ENCODE results near the gene PRSS2.
A peak's percentile ranks its signal among the peaks of the same experiment; 100 is the strongest.

PRSS2 gene

DNA sequence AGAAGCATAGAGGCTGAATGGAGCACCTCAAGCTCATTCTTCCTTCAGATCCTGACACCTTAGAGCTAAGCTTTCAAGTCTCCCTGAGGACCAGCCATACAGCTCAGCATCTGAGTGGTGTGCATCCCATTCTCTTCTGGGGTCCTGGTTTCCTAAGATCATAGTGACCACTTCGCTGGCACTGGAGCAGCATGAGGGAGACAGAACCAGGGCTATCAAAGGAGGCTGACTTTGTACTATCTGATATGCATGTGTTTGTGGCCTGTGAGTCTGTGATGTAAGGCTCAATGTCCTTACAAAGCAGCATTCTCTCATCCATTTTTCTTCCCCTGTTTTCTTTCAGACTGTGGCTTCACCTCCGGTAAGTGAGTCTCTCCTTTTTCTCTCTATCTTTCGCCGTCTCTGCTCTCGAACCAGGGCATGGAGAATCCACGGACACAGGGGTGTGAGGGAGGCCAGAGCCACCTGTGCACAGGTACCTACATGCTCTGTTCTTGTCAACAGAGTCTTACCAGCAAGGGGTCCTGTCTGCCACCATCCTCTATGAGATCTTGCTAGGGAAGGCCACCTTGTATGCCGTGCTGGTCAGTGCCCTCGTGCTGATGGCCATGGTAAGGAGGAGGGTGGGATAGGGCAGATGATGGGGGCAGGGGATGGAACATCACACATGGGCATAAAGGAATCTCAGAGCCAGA lies 31.0 kb downstream of the PRSS2 start:
- DNase-seq (ENCODE audit: low read depth, low spot score): no peak

DNA sequence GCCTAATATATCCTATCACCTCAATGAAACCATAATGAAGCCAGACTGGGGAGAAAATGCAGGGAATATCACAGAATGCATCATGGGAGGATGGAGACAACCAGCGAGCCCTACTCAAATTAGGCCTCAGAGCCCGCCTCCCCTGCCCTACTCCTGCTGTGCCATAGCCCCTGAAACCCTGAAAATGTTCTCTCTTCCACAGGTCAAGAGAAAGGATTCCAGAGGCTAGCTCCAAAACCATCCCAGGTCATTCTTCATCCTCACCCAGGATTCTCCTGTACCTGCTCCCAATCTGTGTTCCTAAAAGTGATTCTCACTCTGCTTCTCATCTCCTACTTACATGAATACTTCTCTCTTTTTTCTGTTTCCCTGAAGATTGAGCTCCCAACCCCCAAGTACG lies 31.5 kb downstream of the PRSS2 start:
- DNase-seq (ENCODE audit: low read depth, low spot score): no peak

DNA sequence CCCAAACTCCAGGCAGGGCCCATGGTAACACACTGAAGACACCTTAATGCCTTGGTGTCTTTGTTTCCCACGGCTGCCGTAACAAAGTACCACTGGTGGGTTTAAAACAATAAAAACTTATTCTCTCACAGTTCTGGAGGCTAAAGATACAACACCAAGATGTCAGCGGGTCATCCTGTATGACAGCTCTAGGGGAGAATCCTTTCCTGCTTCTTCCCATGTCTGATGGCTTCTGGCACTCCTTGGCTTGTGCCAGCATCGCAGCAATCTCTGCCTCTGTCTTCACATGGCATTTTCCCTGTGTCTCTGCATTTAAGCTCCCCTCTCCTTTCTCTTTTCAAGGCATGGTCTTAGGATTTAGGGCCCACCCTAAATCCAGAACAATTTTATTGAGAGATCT lies 33.1 kb downstream of the PRSS2 start:
- no peak for DNase-seq (ENCODE audit: low read depth, low spot score)

- DNase-seq (ENCODE audit: low read depth, low spot score): no peak
These were observed 34.0 kb downstream of the PRSS2 start for GRCh38 chr7:142804728-142805207.

- no peak for DNase-seq (ENCODE audit: low read depth, low spot score)
These were observed 34.7 kb downstream of the PRSS2 start for GRCh38 chr7:142805350-142806021.

GRCh38 chr7:142806022-142806356 lies 35.2 kb downstream of the PRSS2 start:
- DNase-seq (ENCODE audit: low read depth, low spot score): no peak

DNA sequence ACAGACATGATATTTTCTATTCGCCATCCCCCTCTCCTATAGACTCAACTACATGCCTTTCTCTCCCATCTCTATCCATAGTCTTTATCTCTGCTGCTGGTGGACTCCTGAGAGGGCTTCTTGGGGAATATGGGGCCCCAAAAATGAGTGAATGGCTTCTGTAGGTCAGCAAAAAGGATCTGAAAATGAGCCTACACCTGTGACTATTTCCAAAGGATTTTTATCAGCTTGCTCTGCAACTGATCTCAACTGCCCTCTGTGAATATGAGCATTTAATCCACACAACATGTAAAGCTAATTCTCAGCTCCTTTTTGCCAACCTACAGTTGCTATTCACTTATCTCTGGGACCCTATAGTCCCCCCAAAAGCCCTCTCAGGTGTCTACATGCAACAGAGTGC lies 36.2 kb downstream of the PRSS2 start:
- no peak for DNase-seq (ENCODE audit: low read depth, low spot score)

DNA sequence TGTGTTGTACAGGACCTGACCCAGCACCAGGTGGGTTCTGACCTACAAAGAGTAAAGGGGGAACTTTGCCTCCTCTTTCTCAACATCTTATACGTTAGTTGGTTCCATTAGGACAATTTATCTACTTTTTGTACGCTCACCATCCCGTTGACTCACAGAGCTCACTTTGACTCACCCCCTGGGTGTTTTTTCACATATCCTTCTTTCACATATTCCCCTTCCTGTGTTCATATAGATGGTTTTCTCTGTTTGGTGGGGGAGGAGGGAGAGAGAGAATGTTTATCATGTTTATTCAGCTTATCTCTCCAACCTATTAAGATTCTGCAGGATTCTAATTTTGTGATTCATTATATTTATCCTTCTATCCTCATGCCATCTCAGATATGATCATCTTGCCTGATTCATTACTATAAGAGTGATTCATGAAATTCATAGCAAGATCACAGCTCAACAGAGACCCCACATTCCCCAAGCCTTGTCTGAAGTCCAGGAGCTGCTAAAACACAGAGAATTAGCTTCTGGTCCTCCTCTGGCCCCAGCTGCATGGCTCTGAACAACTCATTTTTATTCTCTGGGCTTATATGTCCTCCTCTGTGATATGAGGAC lies 37.2 kb downstream of the PRSS2 start:
- DNase-seq (ENCODE audit: low read depth, low spot score): no peak

GRCh38 chr7:142808461-142808801 lies 37.7 kb downstream of the PRSS2 start:
- no peak for DNase-seq (ENCODE audit: low read depth, low spot score)

DNA sequence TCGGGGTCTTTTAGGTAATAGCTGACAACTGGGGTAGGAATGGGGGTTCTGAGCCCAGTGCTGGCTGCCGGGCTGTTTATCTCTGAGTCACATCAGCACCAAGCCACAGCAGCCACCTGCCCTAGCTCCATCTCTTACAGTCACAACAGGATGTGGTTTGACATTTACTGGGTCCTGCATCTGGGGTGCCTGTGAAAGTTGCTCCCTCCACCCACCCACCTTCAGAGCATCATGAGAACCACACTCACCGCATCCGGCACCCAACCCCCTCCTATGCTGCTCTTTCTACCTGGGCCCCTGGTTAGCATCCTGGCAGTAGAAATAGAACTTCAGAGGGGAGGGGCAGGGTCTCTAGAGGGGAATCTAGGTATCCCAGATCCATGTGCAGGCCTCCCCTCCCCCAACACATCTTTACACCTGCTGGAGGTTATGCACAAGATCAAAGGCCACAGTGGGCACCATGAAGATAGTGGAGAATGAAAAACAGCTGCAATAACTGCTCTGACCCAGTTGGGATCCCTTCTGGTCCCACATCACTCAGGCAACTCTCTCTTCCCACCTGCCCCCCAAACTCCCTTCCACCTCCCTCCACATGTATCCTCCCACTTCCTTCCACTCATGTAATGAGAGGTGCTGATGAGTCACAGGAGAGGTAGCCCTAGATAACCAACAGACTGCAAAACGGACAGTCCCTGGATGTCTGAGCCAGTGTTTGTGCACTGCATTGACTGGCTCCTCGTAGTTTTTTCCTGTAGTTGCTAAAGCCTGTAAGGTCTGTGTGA lies 38.2 kb downstream of the PRSS2 start:
- DNase-seq (ENCODE audit: low read depth, low spot score): no peak

GRCh38 chr7:142809671-142810070 lies 38.9 kb downstream of the PRSS2 start:
- no peak for DNase-seq (ENCODE audit: low read depth, low spot score)

DNA sequence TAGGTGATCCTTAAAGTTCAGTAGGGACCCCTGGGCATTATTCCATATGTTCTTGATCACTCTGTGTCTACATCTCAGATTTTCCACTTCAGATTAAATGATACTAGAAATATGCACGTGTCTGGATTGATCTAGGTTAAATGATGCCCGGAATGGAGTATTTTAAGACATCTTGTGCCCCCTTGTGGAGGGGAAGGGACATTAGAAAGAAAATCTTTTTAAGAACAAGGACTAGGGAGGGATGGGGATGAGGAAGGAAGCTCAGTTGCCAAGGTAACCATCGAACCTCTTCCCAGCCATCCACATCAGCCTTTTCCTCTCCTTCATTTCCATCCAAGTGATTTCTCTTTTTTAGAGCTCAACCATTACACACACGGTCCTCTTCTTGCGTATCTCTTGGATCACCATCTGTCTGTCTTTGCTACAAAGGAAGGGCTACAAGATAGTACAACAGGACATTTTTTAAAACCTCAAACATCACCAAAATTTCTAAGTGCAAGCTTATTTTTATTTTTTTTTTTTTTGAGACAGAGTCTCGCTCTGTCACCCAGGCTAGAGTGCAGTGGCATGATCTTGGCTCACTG lies 40.5 kb downstream of the PRSS2 start:
- peak; percentile 58 for DNase-seq (ENCODE audit: low read depth, low spot score)

- DNase-seq (ENCODE audit: low read depth, low spot score): peak; percentile 57
These were observed 41.9 kb downstream of the PRSS2 start for GRCh38 chr7:142812437-142813215.

DNA sequence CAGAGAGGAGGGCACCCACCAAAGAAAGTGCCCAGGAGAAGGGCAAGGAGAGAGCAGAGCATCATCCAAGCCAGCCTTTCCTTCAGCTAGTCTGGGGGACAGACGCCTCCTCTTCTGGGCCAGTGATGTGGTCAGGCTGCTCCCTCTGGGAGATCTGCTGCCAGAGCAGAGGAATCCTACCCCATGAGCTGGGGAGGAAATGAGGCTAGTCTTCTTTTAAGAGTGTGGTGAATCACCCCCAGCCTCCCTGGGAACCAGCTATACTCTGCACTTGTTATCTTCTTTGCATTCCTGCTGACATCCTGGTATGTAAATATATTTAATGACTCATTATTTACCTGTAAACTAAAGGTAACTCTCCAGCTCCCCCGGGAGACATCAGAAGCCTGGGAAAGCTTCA lies 42.5 kb downstream of the PRSS2 start:
- DNase-seq (ENCODE audit: low read depth, low spot score): peak; percentile 85

- DNase-seq (ENCODE audit: low read depth, low spot score): no peak
These were observed 42.9 kb downstream of the PRSS2 start for GRCh38 chr7:142813699-142814098.

GRCh38 chr7:142814451-142814850 lies 43.7 kb downstream of the PRSS2 start:
- no peak for DNase-seq (ENCODE audit: low read depth, low spot score)

GRCh38 chr7:142815134-142815533 lies 44.4 kb downstream of the PRSS2 start:
- DNase-seq (ENCODE audit: low read depth, low spot score): no peak

GRCh38 chr7:142817506-142817905 lies 46.7 kb downstream of the PRSS2 start:
- no peak for DNase-seq (ENCODE audit: low read depth, low spot score)

GRCh38 chr7:142819530-142819929 lies 48.8 kb downstream of the PRSS2 start:
- peak; percentile 59 for DNase-seq (ENCODE audit: low read depth, low spot score)

- DNase-seq (ENCODE audit: low read depth, low spot score): no peak
These were observed 51.9 kb downstream of the PRSS2 start for GRCh38 chr7:142822714-142823113.
